GM12891 (cell line): ENCODE data around the gene SORCS2.

Experiments used
- PAX5 ChIP-seq: IDR thresholded peaks from 2 replicates; pipeline ENCODE4 v1.6.1; 2011; ENCODE audit warnings: low read length, moderate library complexity, mild to moderate bottlenecking; ENCODE audit not compliant: insufficient read depth, severe bottlenecking
- POLR2A ChIP-seq: IDR thresholded peaks from 2 replicates; pipeline ENCODE4 v1.6.1; 2011; ENCODE audit warnings: low read depth, low read length, control low read depth
- POLR2AphosphoS5 ChIP-seq: IDR thresholded peaks from 2 replicates; pipeline ENCODE4 v1.6.1; 2011; ENCODE audit warnings: low read depth, low read length, control low read depth
- POU2F2 ChIP-seq: IDR thresholded peaks from 2 replicates; pipeline ENCODE4 v1.6.1; 2011; ENCODE audit warnings: low read depth, mild to moderate bottlenecking, control low read depth, low read length, moderate library complexity
- SPI1 ChIP-seq: IDR thresholded peaks from 2 replicates; pipeline ENCODE4 v1.6.1; 2011; ENCODE audit warnings: low read depth, low read length, control low read depth
- TAF1 ChIP-seq: IDR thresholded peaks from 2 replicates; pipeline ENCODE4 v1.6.1; 2011; ENCODE audit warnings: low read depth, low read length, control low read depth

GRCh38 chr4:7782783-7783182 lies 590.4 kb downstream of the SORCS2 start:
- TF ChIP-seq POLR2A (no peak), SPI1 (no peak), PAX5 (no peak), POLR2AphosphoS5 (no peak), TAF1 (no peak), POU2F2 (no peak)
